Gastrocnemius medialis (tissue), 4 donors: ENCODE data around the gene CELA1. TPM values are rescaled to one million over a fixed set of nuclear protein-coding genes. Genes with fewer than 3 reads are reported as not detected.
A peak's percentile ranks its signal among the peaks of the same experiment; 100 is the strongest.

Source experiments
- ATAC-seq, 2 donors: fragments of 150-250 bp; one replicate each; pipeline ENCODE4 v1.9.1; 2016
- DNase-seq, 2 donors: peaks; one replicate each; pipeline ENCODE4 v3.0.0-alpha.2; 2019
- H3K27ac ChIP-seq, 4 donors: fragments of 200-600 bp; sonication (generic); 1 replicate in 1 of 4; 2 replicates in 3 of 4; pipeline ENCODE4 v1.5.1; 2016 to 2018; ENCODE audit warnings: mild to moderate bottlenecking in 2 of 4, moderate library complexity in 1 of 4
- H3K27me3 ChIP-seq, 3 donors: fragments of 200-600 bp; sonication (generic) in 2 of 3; 1 replicate in 1 of 3; 2 replicates in 2 of 3; pipeline versions ENCODE4 v1.5.1 to v1.6.0; 2016 to 2019; ENCODE audit warnings: mild to moderate bottlenecking in 1 of 3, moderate library complexity in 1 of 3
- H3K36me3 ChIP-seq, 2 donors: fragments of 200-600 bp; sonication (generic) in 1 of 2; one replicate each; pipeline ENCODE4 v1.5.1; 2017 to 2018
- H3K4me1 ChIP-seq, 2 donors: fragments of 200-600 bp; sonication (generic) in 1 of 2; one replicate each; pipeline ENCODE4 v1.5.1; 2016 to 2017; ENCODE audit warnings: mild to moderate bottlenecking in 2 of 2
- H3K4me3 ChIP-seq, 4 donors: fragments of 200-600 bp; sonication (generic) in 3 of 4; 1 replicate in 1 of 4; 2 replicates in 3 of 4; pipeline ENCODE4 v1.5.1; 2016 to 2019; ENCODE audit warnings: mild to moderate bottlenecking in 2 of 4
- H3K9me3 ChIP-seq, 3 donors: fragments of 200-600 bp; sonication (generic) in 2 of 3; 1 replicate in 1 of 3; 2 replicates in 2 of 3; pipeline ENCODE4 v1.5.1; 2016 to 2019
- POLR2A ChIP-seq, 2 donors: fragments of 450-650 bp; IDR thresholded peaks; one replicate each; pipeline ENCODE4 v1.6.1; 2017; ENCODE audit warnings: antibody characterized with exemption in 2 of 2, mild to moderate bottlenecking in 2 of 2, moderate library complexity in 2 of 2
- in situ Hi-C, 4 donors: fragments of 200-750 bp; cut with MboI; loops; one replicate each; pipeline versions ENCODE4 v1.15.0 to v1.8.0; 2017; ENCODE audit warnings: low sequenced_read_pairs in 4 of 4
- intact Hi-C: fragments of 100-400 bp; cut with DNase I; formaldehyde crosslinking; loops from one replicate; pipeline ENCODE4 v1.15.1; 2023; ENCODE audit warnings: low total_unique reads
- total RNA-seq, 4 donors: library from RNA; depleted of rRNA; stranded (reverse); fragments of >200 nt; gene quantifications; one replicate each; pipeline versions ENCODE4 v1.1.0 to v1.2.3, GENCODE V29; 2016
- TF ChIP-seq, protein P1 (sequence below), 5 experiments: fragments of 450-650 bp in 3 of 5; fragments of 200-600 bp in 2 of 5; sonication (generic) in 2 of 5; IDR thresholded peaks in 4 of 5; conservative IDR thresholded peaks in 1 of 5; 1 replicate in 4 of 5; 2 replicates in 1 of 5; pipeline ENCODE4 v1.5.1; 2016 to 2019; ENCODE audit warnings: antibody characterized with exemption in 5 of 5, mild to moderate bottlenecking in 3 of 5, moderate library complexity in 3 of 5

CELA1 gene
- total RNA-seq, 4 donors from 2014 or later, result not detected

DNA sequence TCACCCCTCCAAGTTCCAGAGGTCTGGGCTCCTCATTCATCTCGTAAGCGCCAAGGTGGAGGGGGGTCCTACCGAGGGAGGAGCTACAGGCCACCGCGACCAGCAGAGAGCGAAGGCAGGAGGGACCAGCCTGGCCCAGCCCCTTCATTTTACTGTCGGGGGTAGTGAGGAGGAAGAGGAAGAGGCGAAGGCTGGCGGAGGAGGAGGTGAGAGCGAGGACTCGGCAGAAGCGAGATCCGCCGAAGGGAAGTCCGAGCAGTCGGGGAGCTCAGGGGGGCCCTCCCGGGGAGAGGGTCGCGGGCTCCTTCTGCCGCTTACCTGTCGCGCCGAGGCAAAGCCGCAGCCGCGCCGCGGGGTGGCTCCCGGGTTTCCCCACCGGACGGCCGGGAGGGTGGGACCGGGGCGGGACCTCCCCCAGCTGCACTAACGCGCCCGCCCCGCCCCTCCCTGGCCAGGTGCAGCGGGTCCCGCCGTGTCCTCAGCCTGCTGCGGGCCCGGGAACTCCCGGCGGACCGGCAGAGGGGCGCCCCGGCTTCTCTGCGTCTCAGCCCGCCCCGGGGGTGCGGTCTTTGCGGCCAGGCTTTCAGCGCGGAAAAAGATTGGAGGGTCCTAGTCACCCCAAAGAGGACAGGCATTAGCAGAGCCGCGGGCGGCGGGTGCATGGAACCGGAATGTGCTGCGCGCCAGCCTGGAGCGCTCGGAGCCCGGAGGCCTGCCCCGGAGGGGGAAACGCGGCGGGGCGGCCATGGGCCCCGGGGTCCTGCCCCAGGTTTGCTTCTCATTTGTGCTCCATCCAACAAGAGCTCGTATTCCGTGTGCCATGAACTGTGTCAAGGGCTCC is 45.0 kb upstream of the CELA1 start, which contains the start of gene GALNT6:
TSS of gene GALNT6 (minus strand) at position 124 of the 841 bp plus-strand sequence. CDS start 11,625 bp downstream, outside the sequence.
- intact Hi-C loops, result no loop called here
- in situ Hi-C loops, result no loop called here
- ATAC-seq, result no peak

DNA sequence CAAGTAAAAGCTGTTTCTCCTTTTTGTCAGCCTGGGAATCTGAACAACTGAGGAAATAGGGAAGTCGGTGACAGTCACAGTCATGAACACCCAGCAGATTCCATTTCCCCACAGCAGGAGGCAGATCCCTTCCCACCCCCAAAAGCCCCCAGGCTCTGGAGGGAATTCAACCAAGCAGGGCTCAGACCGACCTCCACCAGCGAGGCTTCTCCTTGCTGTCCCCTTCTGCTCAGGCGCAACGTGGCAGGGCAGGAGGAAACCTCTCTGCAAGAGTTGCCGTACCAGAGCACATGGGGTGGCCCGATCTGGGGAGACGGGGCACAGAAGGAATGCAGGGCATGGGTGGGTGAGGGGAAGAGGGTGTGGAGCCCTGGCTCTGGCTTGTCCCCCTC is 44.4 kb upstream of the CELA1 start:
- intact Hi-C loops (no loop called here), in situ Hi-C loops (no loop called here)
- Histone ChIP-seq H3K36me3 (no peaks in the 10 kb centered on the region), H3K27ac (no peak overlapping the region), H3K27me3 (peaks cover 14 to 26% (median 20%) of the 10 kb centered on the region in 3 donors), H3K9me3 (no peaks in the 10 kb centered on the region), H3K4me3 (peak overlapping the region; percentile 37 to 73 (median 58)), H3K4me1 (peaks cover 3 to 4% of the 10 kb centered on the region in 2 donors)
- DNase-seq, result no peak
- ATAC-seq, result no peak
- TF ChIP-seq, protein P1, sequence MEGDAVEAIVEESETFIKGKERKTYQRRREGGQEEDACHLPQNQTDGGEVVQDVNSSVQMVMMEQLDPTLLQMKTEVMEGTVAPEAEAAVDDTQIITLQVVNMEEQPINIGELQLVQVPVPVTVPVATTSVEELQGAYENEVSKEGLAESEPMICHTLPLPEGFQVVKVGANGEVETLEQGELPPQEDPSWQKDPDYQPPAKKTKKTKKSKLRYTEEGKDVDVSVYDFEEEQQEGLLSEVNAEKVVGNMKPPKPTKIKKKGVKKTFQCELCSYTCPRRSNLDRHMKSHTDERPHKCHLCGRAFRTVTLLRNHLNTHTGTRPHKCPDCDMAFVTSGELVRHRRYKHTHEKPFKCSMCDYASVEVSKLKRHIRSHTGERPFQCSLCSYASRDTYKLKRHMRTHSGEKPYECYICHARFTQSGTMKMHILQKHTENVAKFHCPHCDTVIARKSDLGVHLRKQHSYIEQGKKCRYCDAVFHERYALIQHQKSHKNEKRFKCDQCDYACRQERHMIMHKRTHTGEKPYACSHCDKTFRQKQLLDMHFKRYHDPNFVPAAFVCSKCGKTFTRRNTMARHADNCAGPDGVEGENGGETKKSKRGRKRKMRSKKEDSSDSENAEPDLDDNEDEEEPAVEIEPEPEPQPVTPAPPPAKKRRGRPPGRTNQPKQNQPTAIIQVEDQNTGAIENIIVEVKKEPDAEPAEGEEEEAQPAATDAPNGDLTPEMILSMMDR (IDR thresholded peaks at IDR 0.05 in 4 of 5, conservative IDR thresholded peaks at IDR 0.05 in 1 of 5), result no peak
- no peak for TF ChIP-seq POLR2A (IDR thresholded peaks at IDR 0.05)

More for the DNA sequence above, 45.0 kb upstream of the CELA1 start, which contains the start of gene GALNT6:
- no peak for DNase-seq
- Histone ChIP-seq H3K9me3 (no peaks in the 10 kb centered on the region), H3K4me3 (peak within 1 kb of the TSS; percentile 37 to 73 (median 58)), H3K27ac (no peak within 1 kb of the TSS), H3K27me3 (peaks cover 14 to 26% (median 20%) of the 10 kb centered on the region in 3 donors), H3K4me1 (peaks cover 3 to 4% of the 10 kb centered on the region in 2 donors), H3K36me3 (no peaks in the 10 kb centered on the region)
- no peak for TF ChIP-seq POLR2A (IDR thresholded peaks at IDR 0.05)
- TF ChIP-seq, protein P1 (IDR thresholded peaks at IDR 0.05 in 4 of 5, conservative IDR thresholded peaks at IDR 0.05 in 1 of 5), result no peak

DNA sequence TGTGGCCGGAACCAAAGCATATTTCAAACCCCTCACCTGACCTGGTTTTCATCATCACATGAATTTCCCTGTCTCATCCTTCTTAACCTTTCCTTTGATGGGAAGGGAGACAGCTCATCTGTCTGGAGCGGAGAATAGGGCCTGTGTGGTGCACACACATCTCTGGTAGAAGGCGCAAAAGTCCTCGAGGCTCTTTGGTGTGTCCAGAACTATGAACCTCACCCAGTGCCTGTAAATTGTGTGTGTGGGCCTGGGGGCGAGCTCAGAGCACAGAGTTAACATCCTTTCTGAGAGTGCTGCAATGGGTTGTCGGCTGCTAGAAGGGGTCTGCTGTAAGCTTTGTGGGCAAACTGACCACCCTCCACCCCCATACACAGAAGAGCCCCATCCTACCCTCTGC is 44.0 kb upstream of the CELA1 start:
- H3K4me1 ChIP-seq, result peaks cover 3 to 4% of the 10 kb centered on the region in 2 donors
- DNase-seq (no peak), ATAC-seq (no peak)
- no peak overlapping the region for H3K27ac ChIP-seq
- no peak for TF ChIP-seq POLR2A (IDR thresholded peaks at IDR 0.05)
- TF ChIP-seq, protein P1 (IDR thresholded peaks at IDR 0.05 in 4 of 5, conservative IDR thresholded peaks at IDR 0.05 in 1 of 5), result no peak
- intact Hi-C loops (no loop called here), in situ Hi-C loops (no loop called here)
- H3K4me3 ChIP-seq, result no peak overlapping the region
- no peaks in the 10 kb centered on the region for H3K36me3 ChIP-seq
- H3K27me3 ChIP-seq, result peaks cover 14 to 26% (median 20%) of the 10 kb centered on the region in 3 donors
- H3K9me3 ChIP-seq, result no peaks in the 10 kb centered on the region

DNA sequence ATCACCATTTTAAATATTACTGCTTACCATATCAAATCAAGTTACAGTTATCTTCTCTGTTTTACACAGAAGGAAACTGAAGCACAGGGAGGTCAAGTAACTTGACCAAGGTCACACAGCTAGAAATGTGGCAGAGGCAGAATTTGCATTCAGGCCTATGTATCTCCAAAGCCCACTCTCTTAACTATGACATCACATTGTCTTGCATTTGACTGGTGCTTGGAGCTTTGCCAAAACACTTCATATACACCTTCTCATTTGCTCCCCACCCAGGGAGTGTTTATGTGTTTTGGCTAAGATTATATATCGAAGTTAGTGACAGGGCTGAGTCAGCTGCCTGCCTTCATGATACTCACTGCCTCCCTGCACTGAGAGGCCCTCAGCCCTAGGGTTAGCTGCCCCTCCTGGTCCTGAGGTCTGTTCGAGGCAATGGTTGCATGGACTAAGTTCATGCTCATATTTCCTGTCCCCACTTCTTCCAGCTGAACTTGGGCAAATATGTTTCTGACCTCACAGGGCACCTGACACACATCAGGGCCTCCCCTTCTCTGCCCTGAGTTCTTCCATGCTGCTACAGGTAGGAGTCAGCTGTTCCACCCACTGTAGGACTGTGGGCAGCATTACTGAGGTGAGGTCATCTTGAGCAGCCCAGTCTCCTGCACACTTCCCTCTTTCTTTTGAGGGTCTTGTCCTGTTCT is 43.0 kb upstream of the CELA1 start:
- Histone ChIP-seq H3K9me3 (no peaks in the 10 kb centered on the region), H3K27ac (no peak overlapping the region), H3K27me3 (peaks cover 14 to 26% (median 20%) of the 10 kb centered on the region in 3 donors), H3K4me3 (no peak overlapping the region), H3K4me1 (peaks cover 2 to 4% of the 10 kb centered on the region in 2 donors), H3K36me3 (no peaks in the 10 kb centered on the region)
- in situ Hi-C loops (no loop called here), intact Hi-C loops (no loop called here)
- TF ChIP-seq, protein P1 (IDR thresholded peaks at IDR 0.05 in 4 of 5, conservative IDR thresholded peaks at IDR 0.05 in 1 of 5), result no peak
- no peak for TF ChIP-seq POLR2A (IDR thresholded peaks at IDR 0.05)
- DNase-seq, result no peak
- ATAC-seq, result no peak
